Lung (tissue), 12 donors: ENCODE results near the gene CNTN5. TPM values are rescaled to one million over a fixed set of nuclear protein-coding genes. Genes with fewer than 3 reads are reported as not detected.
A peak's percentile ranks its signal among the peaks of the same experiment; 100 is the strongest.

ENCODE experiments used
- ATAC-seq: fragments of 200-7000 bp; cut with Tn5 transposase; one replicate; pipeline ENCODE4 v1.9.1; 2020; ENCODE audit warnings: moderate number of reproducible peaks; ENCODE audit not compliant: insufficient read depth, low FRiP score
- DNase-seq, 3 donors: peaks; one replicate each; pipeline ENCODE4 v3.0.0-alpha.2; 2013 to 2017
- H3K27ac ChIP-seq, 2 donors: one replicate each; pipeline ENCODE4 v1.5.1; 2013; ENCODE audit warnings: mild to moderate bottlenecking in 2 of 2, moderate library complexity in 2 of 2, control low read depth in 1 of 2, inconsistent platforms in 1 of 2, low read depth in 1 of 2, low read length in 1 of 2
- H3K27me3 ChIP-seq, 3 donors: one replicate each; pipeline ENCODE4 v1.5.1; 2013; ENCODE audit warnings: low read length in 2 of 3; ENCODE audit not compliant: control insufficient read depth in 3 of 3, insufficient read depth in 3 of 3
- H3K36me3 ChIP-seq, 4 donors: one replicate each; pipeline ENCODE4 v1.5.1; 2013; ENCODE audit warnings: low read length in 4 of 4, mild to moderate bottlenecking in 1 of 4, moderate library complexity in 1 of 4; ENCODE audit not compliant: control insufficient read depth in 4 of 4, insufficient read depth in 4 of 4
- H3K4me1 ChIP-seq, 5 donors: one replicate each; pipeline ENCODE4 v1.5.1; 2013; ENCODE audit warnings: low read length in 5 of 5, mild to moderate bottlenecking in 2 of 5, moderate library complexity in 1 of 5; ENCODE audit not compliant: control insufficient read depth in 5 of 5, insufficient read depth in 5 of 5
- H3K4me3 ChIP-seq: one replicate; pipeline ENCODE4 v1.5.1; 2013; ENCODE audit warnings: mild to moderate bottlenecking, control low read depth, moderate library complexity
- H3K9ac ChIP-seq, 2 donors: one replicate each; pipeline ENCODE4 v1.5.1; 2013; ENCODE audit warnings: low read length in 2 of 2, control low read depth in 1 of 2; ENCODE audit not compliant: insufficient read depth in 1 of 2
- H3K9me3 ChIP-seq, 4 donors: one replicate each; pipeline ENCODE4 v1.5.1; 2013; ENCODE audit warnings: low read length in 3 of 4, mild to moderate bottlenecking in 1 of 4, moderate library complexity in 1 of 4; ENCODE audit not compliant: control insufficient read depth in 4 of 4, insufficient read depth in 3 of 4
- CTCF ChIP-seq: IDR thresholded peaks from 2 replicates; pipeline ENCODE4 v1.5.1; 2012; ENCODE audit warnings: mild to moderate bottlenecking; ENCODE audit errors: control extremely low read depth, extremely low read depth
- WGBS, 2 donors: extraction: QIAGEN DNeasy Blood & Tissue Kit; methylation state at CpG; one replicate each; pipeline ENCODE4 v1.1.7; 2013; 5-methylcytosine and 5-hydroxymethylcytosine counted together
- polyA plus RNA-seq, 2 donors: library from polyadenylated mRNA; stranded (reverse); fragments of 200-250 nt; gene quantifications; one replicate each; pipeline ENCODE4 v1.2.1, GENCODE V29; 2013
- total RNA-seq, 2 donors: library from RNA; depleted of rRNA in 1 of 2; stranded (reverse); fragments of >200 nt in 1 of 2; gene quantifications; one replicate each; pipeline ENCODE4 v1.2.1, GENCODE V29; 2014 to 2021
- donor health status: control.
- donor health status: control.
- donor health status: Bipolar disorder and iron deficiency.
- donor health status: healthy.
- donor health status: DM: yes; HTN: yes; CAD: no.

The CNTN5 gene
- total and polyA plus RNA-seq, 4 donors, result 0.10 to 0.80 (median 0.44) TPM

- no peak for TF ChIP-seq CTCF
- Histone ChIP-seq H3K4me3 (no peak overlapping the region), H3K9me3 (peaks cover 0 to 9% (median 0%) of the 10 kb centered on the region in 4 donors), H3K4me1 (peaks cover 0 to 2% (median 0%) of the 10 kb centered on the region in 5 donors), H3K27me3 (no peaks in the 10 kb centered on the region), H3K27ac (no peak overlapping the region), H3K9ac (no peak overlapping the region), H3K36me3 (no peaks in the 10 kb centered on the region)
- DNase-seq (no peak), ATAC-seq (no peak)
- WGBS, 2 donors, result 29 to 38% methylated on average over 4 of the region's 4 CpGs
Measured at GRCh38 chr11:99423428-99423983, 402.8 kb downstream of the CNTN5 start.

DNA sequence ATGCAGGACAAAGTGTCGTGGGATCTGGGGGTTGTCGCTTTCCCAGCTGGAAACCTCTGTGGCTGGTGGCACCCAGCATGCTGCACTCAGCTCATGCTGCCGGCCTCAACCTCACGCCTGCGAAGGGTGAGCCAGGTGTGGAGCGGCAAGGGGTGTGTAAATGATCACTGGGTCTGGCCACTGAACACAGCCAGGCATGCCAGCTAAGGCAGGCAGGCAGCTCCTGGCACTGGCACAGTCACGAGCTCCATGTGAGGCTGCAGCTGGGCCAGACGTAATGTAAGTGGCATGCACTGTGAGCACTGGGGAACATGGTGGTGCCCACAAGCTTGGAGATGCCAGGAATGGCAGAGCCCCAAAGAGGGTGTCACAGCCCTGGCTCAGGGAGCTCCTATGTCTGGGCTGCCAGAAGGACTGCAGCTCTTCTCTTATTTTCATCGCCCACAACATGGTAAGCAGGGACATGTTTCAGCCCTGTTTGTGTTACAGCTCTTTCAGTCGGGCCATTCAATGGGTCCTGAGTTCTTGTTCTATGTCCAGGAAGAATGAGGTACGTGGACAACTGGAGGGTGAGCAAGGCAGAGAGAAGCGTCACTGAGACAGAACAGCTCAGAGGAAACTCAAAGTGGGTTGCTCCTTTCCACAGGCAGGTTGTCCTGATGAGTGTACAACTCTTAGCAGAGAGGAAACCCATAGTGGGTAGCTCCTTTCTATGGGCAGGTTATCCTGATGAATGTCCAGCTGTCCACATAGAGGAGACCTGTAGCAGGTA, 403.8 kb downstream of the CNTN5 start:
- WGBS, 2 donors, result 89 to 92% methylated on average over 12 of the region's 12 CpGs
- H3K4me1 ChIP-seq, result peaks cover 0 to 2% (median 0%) of the 10 kb centered on the region in 5 donors
- ATAC-seq, result peak; percentile 11
- H3K36me3 ChIP-seq, result no peaks in the 10 kb centered on the region
- peaks cover 0 to 9% (median 0%) of the 10 kb centered on the region in 4 donors for H3K9me3 ChIP-seq
- H3K27ac ChIP-seq, result no peak overlapping the region
- no peak for TF ChIP-seq CTCF
- no peak for DNase-seq
- no peak overlapping the region for H3K9ac ChIP-seq
- no peaks in the 10 kb centered on the region for H3K27me3 ChIP-seq
- no peak overlapping the region for H3K4me3 ChIP-seq

DNA sequence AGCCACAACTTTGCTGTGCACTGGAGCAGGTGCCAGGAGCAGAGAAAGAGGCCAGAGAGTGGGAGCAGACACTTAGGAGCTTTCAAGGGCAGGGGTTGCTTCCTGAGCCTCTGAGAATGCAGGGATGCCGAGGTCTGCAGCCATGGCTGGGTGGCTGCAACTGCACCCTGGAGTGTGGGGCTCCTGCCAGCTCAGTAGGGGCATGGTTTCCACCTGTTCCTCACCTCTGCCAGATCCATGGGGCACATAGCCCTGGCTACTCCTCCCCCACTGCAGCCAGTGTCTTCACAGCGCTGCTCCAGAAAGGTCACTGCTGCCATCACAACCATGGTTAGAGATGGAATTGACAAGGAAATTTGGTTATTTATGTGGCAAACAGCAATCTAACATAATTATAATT, 404.8 kb downstream of the CNTN5 start:
- H3K27me3 ChIP-seq, result no peaks in the 10 kb centered on the region
- H3K4me3 ChIP-seq, result no peak overlapping the region
- H3K4me1 ChIP-seq, result peaks cover 0 to 2% (median 0%) of the 10 kb centered on the region in 5 donors
- H3K36me3 ChIP-seq, result no peaks in the 10 kb centered on the region
- ATAC-seq (no peak), DNase-seq (no peak)
- 45 to 85% methylated on average over 2 of the region's 2 CpGs for WGBS, 2 donors
- TF ChIP-seq CTCF, result no peak
- no peak overlapping the region for H3K27ac ChIP-seq
- peaks cover 0 to 9% (median 0%) of the 10 kb centered on the region in 4 donors for H3K9me3 ChIP-seq
- H3K9ac ChIP-seq, result no peak overlapping the region
